GM12801 (cell line): ENCODE results near the gene ZBTB34.

ENCODE experiments used
- CTCF ChIP-seq: IDR thresholded peaks from one replicate; pipeline ENCODE4 v1.5.1; 2011; ENCODE audit warnings: control low read depth; ENCODE audit not compliant: insufficient read length; ENCODE audit errors: extremely low read depth

The ZBTB34 gene

GRCh38 chr9:126880947-126881332, 20.5 kb downstream of the ZBTB34 start:
- TF ChIP-seq CTCF: no peak

GRCh38 chr9:126882746-126883145, 22.3 kb downstream of the ZBTB34 start:
- no peak for TF ChIP-seq CTCF

GRCh38 chr9:126883636-126884035, 23.2 kb downstream of the ZBTB34 start:
- no peak for TF ChIP-seq CTCF

- TF ChIP-seq CTCF: no peak
Observed at GRCh38 chr9:126885131-126885641, 24.7 kb downstream of the ZBTB34 start.

GRCh38 chr9:126886034-126886822, 25.8 kb downstream of the ZBTB34 start:
- no peak for TF ChIP-seq CTCF

GRCh38 chr9:126886897-126887296, 26.5 kb downstream of the ZBTB34 start:
- no peak for TF ChIP-seq CTCF

- no peak for TF ChIP-seq CTCF
Observed at GRCh38 chr9:126891676-126892075, 31.2 kb downstream of the ZBTB34 start.
